Measurements from ENCODE around the gene PTTG1. TPM values are rescaled to one million over a fixed set of nuclear protein-coding genes. Genes with fewer than 3 reads are reported as not detected.

Gene PTTG1
- total and polyA plus RNA-seq, 2 of the 8 experiments (the other 6 are each of a cell fraction or from before 2014, with no cell fraction given), result 240 to 478 TPM

DNA sequence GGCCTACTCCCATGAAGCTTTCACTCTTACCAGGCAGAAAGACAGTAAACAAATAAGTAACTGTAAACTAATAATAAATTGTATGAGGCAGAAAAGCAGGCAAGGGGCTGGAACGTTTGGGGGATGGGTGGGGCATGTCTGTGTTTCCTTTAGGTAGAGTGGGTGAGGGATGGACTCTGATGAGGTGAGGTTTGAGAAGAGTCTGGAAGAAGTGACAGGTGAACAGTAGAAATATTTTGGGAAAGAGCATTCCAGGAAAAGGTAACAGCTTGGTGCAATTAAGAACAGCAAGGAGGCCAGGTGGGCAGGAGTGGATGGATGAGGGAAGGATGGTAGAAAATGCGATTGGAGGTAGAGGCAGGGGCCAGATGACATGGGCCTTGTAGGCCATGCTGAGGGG, 56.5 kb downstream of the PTTG1 start (continued):
- TF ChIP-seq CBX5 (IDR thresholded peaks at IDR 0.05; ENCODE audit: low read depth, low read length) (no peak), SIRT6 (IDR thresholded peaks at IDR 0.05; ENCODE audit: low read length) (no peak), CHD1 (IDR thresholded peaks at IDR 0.05; ENCODE audit: low read depth, low read length) (no peak), POLR2A (IDR thresholded peaks at IDR 0.05; ENCODE audit: control extremely low read depth in 1 of 2, low read depth in 2 of 2, low read length in 2 of 2) (no peak), BRCA1 (IDR thresholded peaks at IDR 0.05; ENCODE audit: low read depth, low read length) (no peak), CHD7 (IDR thresholded peaks at IDR 0.05; ENCODE audit: insufficient replicate concordance, low read length) (no peak)
